GM19035 (cell line): Measurements from ENCODE around the gene RAB31.
"Not testable (repeated sequence)": the region's sequence is repeated elsewhere in the genome, so short reads cannot be mapped to it uniquely, and the experiment has no call there.

Experiments used
- ATAC-seq: cut with Tn5 transposase; IDR thresholded peaks from one replicate; pipeline ENCODE4 v1.9.1; 2021; ENCODE audit not compliant: unreplicated experiment

The RAB31 gene, protein sequence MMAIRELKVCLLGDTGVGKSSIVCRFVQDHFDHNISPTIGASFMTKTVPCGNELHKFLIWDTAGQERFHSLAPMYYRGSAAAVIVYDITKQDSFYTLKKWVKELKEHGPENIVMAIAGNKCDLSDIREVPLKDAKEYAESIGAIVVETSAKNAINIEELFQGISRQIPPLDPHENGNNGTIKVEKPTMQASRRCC

DNA sequence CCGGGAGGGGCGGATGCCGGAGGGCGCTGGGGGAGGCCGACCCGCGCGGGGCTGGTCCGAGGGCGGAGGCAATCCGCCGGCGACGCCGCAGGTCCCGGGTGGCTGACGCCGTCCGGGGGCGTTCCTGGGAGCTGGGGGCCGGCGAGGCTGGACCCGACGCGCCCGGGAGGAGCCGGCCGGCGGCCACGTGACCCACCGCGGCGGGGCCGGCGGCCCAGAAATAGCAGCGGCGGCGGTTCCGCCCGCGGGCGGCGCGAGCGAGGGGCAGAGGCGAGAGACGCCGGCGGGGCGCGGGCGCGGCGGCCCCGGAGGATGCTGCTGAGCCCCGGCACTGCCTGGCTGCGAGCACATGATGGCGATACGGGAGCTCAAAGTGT is at the start of gene RAB31:
Gene RAB31 (plus strand): TSS at position 245 of the 377 bp plus-strand sequence. CDS start 105 bp downstream, at position 350.
- ATAC-seq, result peak; percentile 39

DNA sequence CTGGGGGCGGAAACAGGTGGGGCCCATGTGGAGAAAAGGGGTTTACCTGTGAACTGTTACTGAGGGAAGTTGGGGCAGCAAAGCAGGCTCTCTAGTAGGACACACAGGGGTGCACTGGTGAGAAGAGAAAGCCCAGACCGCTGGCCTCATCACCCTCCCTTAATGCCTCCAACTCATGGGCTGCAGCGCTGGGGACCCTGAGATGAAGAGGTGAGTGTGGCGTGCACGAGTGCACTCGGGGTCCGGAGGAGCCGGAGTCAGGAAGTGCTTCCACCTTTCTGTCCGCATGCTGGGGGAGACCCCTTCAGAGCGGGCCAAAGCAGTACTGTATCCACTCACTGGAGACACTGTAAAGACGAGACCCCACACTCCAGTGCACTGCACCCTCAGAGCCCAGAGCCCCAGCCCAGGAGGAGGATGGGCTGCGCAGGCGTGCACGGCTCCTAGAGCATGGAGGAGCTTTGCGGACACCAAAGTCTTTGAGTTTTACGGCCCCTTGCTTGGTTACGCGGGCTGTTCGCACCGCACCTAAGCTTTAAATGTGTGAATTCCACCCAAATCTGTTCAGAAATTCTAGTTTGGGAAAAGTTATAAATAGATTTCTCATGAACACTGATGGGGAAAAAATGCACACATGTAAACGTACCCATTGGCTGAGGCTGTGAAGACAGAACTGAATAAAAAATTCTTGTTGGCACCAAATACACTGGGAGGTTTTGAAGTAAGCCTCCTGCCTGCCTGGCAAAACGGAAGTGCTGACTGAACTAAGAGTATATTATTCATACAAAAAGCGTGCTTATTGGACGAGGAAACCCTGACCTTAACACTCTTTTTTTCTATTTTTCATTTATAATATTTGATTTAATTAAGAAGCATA is 48.4 kb upstream of the RAB31 start:
- ATAC-seq, result no peak

DNA sequence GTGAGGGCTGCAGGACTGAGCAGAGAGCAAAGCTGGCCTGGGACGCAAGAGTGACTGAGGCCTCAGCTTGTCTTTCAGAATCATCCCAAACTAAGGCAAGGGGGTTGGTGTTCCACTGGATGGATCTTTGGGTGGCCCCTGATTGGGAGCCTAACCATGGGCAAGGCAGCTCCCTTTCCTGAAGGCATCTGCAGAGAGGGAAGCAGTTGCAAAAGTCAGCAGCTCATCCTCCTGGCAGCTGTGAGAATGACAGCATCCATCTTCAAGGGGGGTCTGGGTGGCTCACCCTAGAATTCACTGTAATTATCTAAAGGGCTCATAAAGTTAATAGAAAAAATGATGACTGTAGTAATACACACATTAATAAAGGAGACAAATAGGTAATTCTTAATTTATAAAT is 46.5 kb upstream of the RAB31 start:
- no peak for ATAC-seq

DNA sequence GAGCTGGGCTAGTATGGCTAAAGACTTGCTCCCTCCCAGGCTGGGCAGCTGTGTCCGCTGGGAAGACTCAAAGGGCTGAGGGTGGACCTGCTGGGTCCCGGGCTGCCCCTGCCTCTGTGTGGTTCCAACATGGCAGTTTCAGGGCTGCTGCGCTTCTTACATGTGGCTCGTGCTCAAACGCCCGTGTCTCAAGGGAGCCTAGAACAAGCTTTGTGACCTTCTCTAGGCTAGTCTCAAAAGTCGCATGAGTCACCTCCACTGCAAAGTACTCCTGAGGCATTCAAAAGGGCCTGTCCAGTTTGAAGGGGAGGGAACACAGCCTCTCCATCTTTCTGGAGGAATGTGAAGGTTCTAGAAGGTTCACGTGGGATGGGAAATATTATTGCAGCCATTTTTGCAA is 44.7 kb upstream of the RAB31 start:
- no peak for ATAC-seq

DNA sequence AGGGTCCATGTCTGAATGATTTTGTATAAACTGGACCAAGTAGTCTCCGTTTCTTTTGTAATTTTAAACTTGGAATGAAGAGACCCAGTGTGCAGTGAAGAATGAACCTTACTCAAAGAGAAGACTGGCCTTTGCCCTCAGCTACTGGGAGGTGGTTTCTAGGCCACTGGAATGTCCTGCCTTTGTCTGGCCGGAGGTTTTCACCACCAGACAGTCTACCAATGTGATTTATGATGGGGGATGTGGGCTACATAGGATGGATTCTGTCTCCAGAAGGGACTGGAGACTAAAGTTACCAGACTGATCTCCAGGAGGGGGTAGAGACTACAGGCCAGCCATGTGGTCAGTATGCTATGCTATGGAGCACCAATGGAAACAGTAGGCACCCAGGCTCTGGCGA is 42.8 kb upstream of the RAB31 start:
- no peak for ATAC-seq

DNA sequence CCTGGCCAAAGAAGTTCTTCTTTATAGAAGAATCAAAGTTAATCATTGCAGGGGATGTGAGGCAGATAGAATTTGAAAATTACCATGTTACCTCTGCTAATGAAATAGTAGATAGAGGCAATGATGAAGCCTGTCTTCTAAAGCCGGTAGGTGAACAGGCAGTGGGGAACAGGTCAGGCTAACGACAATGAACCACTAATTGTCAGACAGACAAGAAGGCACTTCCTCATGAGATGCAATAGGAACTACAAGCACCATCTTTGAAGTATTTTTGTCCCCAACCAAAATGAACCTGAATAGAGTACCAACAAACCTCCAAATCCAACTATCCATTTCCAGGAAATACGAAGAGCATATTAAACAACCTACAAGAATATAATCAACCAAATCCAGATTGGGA is 41.6 kb upstream of the RAB31 start:
- ATAC-seq, result no peak

DNA sequence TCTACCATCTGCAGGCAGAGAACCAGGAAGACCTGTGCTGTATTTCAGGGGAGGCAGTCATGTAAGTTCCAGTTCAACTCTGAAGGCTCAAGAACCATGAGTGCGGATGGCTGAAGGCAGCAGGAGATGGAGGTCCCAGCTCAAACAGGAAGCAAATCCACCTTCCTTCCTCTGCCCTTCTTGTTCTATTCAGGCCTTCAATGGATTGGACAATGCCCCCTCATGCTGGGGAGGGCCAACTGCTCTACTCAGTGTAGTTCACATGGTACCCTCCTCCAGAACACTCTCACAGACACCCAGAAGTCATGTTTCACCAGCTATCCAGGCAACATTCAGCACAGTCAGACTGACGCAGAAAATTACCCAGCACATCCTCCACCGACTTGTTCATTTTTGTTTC is 39.1 kb upstream of the RAB31 start:
- ATAC-seq, result no peak

DNA sequence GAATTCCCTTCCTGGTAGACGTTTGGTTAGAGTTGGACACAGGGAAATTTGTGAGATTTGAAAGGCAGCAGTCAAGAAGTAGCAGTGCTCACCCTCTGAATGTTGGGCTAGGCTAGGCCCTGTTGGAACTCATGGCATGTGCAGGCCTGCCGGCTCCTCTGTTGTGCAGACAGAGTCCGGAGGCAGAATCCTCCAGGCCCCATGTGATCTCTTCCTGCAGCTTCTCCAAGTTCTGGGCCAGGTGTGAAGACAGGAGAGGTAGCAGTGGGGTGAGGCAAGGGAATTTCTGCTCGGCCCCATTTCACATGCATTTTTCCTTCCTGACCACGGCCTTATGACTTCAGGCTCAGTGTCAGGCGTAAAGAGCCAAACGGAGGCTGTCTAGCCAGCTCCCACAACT is 36.9 kb upstream of the RAB31 start:
- ATAC-seq, result no peak

DNA sequence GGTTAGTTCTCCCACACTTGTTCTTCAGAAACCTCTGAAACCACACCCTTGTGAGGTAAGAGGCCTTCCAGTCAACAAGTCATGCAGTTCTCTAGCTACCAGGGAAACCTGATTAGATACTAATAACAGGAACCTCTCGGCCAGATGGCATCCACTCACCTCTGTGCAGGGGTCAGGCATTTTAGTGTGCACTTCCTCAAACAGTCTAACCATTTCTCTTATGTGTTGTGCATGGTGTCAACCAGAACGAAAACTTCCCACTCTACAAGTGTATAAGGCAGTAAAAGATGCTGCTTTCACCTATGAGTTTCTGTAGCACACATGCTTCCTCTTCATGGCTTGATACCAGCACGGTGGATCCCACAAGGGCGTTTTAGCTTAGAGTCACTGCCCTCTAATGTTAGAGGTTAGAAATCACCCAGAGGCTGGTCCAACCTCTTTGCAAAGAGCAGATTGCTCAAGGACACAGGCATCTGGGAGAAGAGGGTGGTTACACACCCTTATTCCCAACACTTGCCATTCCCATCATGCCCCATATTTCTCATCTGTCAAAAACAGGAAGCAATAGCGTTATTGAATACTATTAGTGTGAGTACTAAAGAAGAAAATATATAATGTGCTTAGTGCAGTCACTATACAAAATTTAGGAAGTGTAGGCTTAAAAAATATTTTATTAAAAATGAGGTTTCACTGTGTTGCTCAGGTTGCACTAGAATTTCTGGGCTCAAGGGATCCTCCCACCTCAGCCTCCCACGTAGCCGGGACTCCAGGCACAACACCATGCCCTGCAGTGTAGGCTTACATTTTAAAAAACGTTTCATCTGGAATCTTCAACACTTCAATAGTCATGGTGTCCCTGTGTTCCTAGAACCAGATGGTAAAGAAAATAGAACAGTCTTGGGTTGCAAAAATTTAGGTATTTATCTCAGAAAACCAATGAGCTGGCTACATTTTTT is 34.5 kb upstream of the RAB31 start:
- peak; percentile 98 for ATAC-seq

DNA sequence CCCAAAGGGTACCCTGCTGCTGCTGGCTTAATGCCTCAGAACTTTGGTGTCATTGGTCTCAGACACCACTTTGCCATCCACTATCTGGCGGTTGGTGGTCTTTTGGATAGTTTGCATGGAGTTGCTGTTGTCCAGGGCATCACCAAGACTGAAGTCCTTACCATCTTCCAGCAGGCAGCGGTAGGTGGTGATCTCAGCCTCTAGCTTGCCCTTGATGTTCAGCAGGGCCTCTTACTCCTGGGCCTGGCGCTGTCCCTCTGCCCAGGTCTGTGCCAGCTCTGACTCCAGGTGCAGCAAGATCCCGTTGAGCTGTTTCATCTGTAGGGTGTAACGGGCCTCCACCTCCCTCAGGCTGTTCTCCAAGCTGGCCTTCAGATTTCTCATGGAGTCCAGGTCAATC is 29.9 kb upstream of the RAB31 start:
- not testable (repeated sequence) for ATAC-seq

DNA sequence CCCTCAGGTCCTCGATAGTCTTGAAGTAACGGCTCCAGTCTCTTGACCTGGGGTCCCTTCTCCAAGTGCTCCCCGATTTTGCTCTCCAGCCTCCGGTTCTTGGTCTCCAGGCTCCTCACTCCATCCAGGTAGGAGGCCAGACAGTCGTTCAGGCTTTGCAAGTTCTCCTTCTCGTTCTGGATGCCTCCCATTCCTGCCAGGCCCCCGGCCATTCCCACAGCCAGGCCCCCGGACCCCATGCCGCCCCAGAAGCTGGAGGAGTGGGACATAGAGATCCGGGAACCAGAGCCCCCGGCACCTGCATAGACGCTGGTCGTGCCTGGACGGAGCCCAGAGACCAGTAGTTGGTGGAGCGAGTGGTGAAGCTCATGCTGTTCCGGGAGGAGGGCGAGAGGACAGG is 29.0 kb upstream of the RAB31 start:
- no peak for ATAC-seq

DNA sequence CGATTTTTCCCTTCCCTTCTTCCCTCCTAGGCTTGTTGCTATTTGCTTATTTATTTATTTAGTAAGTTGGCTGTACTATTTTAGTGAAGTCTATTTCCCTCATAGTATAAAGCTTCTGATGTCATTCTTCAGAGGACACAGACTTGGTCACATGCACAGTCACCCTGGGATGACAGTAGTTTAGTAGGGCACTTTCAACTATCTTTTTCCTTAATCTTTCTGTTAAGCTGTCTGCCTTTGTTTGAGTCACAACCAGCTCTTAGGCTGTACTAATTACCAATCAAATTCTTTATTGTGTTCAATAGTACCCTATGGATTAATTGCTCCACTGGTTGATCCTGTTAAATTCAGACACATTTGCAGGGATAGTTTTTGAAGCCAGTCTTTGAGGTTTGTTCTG is 26.9 kb upstream of the RAB31 start:
- ATAC-seq, result no peak

DNA sequence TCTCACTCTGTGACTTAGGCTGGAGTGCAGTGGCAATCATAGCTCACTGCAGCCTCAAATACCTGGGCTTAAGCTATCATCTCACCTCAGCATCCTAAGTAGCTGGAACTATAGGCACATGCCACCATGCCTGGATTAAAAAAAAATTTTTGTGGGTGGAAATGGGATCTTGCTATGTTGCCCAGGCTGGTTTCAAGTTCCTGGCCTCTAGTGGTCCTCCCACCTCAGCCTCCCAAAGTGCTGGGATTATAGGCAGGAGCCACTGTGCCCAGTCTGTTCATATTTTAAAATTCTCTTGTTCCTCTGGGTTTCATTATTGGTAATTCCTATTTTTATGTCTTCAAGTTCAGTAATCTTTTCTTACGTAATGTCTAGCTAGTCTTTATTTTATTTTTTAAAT is 25.5 kb upstream of the RAB31 start:
- no peak for ATAC-seq

DNA sequence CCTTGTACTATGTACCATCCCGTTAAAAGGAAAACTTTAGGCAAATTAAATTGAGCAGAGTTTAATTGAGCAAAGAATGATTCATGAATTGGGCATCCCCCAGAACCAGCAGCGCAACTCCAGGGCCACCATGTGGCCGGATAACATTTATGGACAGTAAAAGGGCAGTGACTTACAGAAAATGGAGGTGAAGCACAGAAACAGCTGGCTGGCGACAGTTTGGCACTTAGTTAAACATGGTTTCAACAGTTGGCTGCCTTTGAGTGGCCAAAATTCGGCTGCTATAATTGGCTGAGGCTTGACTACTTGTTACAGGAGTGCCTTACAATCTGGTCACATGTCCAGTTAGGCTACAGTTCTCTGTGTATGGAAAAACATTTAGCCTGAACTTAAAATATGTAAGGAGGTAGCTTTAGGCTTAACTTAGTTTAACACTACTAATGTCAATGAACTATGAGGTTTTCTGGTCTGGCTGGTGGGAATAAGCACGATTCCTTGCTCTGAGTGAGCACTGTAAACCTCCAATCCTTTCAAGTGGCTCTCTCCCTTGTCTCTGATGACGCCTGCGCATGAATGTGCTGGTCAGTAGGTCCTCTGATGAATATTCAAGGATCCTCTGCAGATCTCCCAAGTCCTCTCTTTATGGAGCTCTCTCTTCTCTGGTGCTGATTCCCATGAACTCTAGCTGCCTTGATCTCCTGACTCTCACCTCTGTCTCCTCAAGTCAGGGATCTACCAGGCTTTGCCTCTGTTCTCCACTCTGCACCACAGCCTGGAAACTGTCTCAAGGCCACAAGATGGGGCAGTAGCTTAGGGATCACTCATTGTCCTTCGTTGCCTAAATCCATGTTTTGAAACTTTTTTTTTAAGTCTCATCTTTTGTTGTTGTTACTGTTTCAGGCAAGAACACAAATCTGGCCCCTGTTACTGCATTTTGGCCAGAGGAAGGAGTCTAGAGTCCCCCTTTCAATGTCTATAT is 24.4 kb upstream of the RAB31 start:
- ATAC-seq, result no peak

DNA sequence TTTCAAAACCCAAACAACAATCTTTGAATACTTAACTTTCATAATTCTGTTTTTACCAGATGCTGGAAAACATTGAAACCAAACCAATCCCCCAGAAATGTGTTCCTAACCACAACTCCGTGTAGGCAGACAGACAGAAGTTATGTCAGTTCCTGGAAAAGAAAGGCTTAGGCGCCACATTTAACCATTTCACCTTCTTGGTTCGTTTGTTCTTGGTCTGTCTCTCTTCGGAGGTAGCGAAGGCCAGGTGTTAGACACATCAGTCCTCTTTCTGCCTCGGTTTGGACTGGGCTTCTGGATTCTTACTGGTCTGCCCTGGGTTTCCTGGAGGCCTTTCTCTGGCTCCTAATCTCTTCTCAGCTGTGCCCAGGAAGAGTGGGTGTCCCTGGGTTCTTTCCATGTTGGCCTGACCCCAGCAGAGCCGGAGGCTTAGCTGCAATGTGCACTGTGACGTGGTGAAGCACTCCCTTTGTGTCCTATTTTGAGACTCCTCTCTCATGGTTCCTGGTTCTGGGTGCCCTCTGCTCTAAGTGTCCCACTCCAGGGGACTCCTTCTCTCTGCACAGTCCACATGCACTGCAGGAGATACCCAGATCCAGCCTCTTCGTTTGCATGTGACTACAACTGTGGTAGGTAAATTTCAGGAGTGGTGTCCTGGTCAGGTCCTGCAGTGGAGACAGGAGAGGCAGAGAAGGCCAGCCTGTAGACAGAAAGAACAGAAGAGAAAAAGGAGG is 23.1 kb upstream of the RAB31 start:
- no peak for ATAC-seq

DNA sequence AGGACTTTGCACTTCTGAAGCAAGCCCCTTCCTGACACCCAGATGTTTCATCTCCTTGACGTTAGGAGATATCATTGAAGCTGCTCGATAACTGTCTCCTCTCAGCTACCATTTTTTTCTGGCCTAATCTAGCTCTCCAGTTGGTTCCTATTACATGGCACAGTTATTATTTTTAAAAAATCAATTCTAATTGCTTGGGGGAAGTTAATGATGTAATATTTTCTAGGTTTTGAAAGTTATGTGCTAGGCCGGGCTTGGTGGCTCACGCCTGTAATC is 22.5 kb upstream of the RAB31 start:
- ATAC-seq, result no peak

DNA sequence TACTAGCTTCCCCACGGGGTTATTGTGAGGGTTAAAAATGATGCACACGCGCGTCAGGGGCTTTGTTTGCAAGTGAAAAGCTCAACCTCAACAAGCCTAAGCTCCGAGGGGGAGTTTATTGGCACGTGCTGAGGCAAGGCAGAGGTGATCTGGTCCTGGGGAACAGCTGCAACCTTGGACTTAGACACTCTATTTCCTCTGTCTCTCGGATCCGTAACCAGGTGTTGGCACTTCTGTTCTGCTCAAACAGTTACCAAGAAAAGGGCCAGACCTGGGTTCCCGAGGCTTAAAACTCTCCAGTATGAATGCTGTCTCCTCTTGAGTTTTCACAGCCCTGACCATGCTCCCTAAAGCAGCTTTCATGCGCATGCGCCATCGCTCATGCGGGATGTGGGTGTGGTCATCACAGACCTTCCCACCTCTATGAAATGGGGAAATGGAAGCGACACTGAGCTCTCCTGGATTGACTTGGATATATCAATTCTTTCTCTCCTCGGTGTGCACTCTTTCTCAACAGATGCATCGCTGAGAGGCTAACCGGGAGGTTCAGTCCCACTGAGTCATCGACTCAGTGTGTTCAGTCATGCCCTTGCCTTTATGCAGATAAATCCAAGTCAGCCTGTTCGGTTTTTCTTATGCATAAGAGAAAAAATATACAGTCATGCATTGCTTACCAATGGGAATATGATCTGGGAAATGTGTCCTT is 19.9 kb upstream of the RAB31 start:
- ATAC-seq, result no peak

DNA sequence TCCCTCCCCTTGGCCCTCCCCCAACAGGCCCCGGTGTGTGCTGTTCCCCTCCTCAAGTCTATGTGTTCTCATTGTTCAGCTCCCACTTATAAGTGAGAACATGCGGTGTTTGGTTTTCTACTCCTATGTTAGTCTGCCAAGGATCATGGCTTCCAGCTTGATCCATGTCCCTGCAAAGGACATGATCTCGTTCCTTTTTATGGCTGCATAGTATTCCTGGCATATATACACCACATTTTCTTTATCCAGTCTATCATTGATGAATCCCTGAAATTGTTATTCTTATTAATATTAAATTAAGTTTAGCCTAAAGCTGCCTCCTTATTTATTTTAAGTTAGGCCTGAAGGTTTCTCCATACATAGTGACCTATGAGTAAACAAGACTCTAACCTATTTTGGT is 18.8 kb upstream of the RAB31 start:
- ATAC-seq, result no peak

DNA sequence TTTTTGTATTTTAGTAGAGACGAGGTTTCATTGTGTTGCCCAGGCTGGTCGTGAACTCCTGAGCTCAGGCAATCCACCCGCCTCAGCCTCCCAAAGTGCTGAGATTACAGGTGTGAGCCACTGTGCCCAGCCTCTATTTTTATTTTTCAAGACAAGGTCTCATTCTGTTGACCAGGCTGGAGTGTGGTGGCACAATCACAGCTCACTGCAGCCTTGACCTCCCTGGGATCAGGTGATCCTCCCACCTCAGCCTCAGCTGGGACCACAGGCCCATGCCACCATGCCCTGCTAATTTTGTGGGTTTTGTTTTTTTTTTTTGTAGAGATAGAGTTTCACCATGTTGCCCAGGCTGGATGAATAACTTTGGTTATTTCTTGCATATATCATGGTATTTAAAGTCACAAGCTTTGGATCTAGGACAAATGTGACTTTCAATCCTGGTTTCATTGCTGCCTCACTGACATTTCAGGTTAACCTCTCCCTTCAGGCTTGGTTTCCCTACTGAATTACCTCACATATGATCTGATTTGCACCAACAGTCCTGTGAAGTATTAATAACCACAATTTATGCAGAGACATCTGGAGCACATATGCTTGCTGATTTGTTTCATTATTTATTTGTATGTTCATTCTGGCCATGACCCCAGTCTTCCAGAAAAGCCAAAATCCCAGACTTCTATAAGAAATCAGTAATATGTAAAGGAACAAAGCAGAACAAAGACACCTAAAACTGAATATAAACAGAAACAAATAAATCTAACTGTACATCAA is 17.5 kb upstream of the RAB31 start:
- ATAC-seq, result no peak
